GM18502 (cell line): ENCODE data around the gene OSBPL7.

Experiments used
- ATAC-seq: cut with Tn5 transposase; IDR thresholded peaks from one replicate; pipeline ENCODE4 v1.9.1; 2021; ENCODE audit warnings: mild to moderate bottlenecking; ENCODE audit not compliant: unreplicated experiment, poor library complexity

Gene OSBPL7

GRCh38 chr17:47821424-47822391 lies at the start of gene OSBPL7:
OSBPL7 (minus strand) TSS chr17:47821794; CDS start chr17:47820278, 1,516 bp downstream.
- peak; percentile 81 for ATAC-seq

GRCh38 chr17:47871048-47871447 lies 49.5 kb upstream of the OSBPL7 start:
- no peak for ATAC-seq

- no peak for ATAC-seq
These were observed 48.5 kb upstream of the OSBPL7 start for GRCh38 chr17:47870056-47870455.

- no peak for ATAC-seq
These were observed 47.5 kb upstream of the OSBPL7 start for GRCh38 chr17:47869114-47869513.

GRCh38 chr17:47867813-47868533 lies 46.4 kb upstream of the OSBPL7 start:
- ATAC-seq: no peak

- no peak for ATAC-seq
These were observed 45.3 kb upstream of the OSBPL7 start for GRCh38 chr17:47866941-47867340.

- ATAC-seq: no peak
These were observed 43.2 kb upstream of the OSBPL7 start for GRCh38 chr17:47864791-47865216.

- ATAC-seq: no peak
These were observed 41.2 kb upstream of the OSBPL7 start for GRCh38 chr17:47862621-47863440.

GRCh38 chr17:47860386-47860785 lies 38.8 kb upstream of the OSBPL7 start:
- ATAC-seq: no peak

GRCh38 chr17:47857551-47858455 lies 36.2 kb upstream of the OSBPL7 start:
- ATAC-seq: no peak

GRCh38 chr17:47856830-47857229 lies 35.2 kb upstream of the OSBPL7 start:
- no peak for ATAC-seq

GRCh38 chr17:47855737-47856136 lies 34.1 kb upstream of the OSBPL7 start:
- ATAC-seq: no peak

- no peak for ATAC-seq
These were observed 32.0 kb upstream of the OSBPL7 start for GRCh38 chr17:47853616-47854015.

- ATAC-seq: no peak
These were observed 30.7 kb upstream of the OSBPL7 start for GRCh38 chr17:47852113-47852949.

GRCh38 chr17:47851764-47852112 lies 30.1 kb upstream of the OSBPL7 start:
- no peak for ATAC-seq

GRCh38 chr17:47850692-47851573 lies 29.3 kb upstream of the OSBPL7 start, which contains the start of gene SP6:
SP6 (minus strand) TSS chr17:47851163; CDS start chr17:47848429, 2,734 bp downstream.
- ATAC-seq: no peak

- no peak for ATAC-seq
These were observed 28.7 kb upstream of the OSBPL7 start for GRCh38 chr17:47850373-47850691.

- ATAC-seq: no peak
These were observed 26.6 kb upstream of the OSBPL7 start for GRCh38 chr17:47848198-47848513.
